ENCODE results near the gene CCDC196. TPM values are rescaled to one million over a fixed set of nuclear protein-coding genes. Genes with fewer than 3 reads are reported as not detected.

The CCDC196 gene
- total RNA-seq, 1 experiment from 2014 or later, result not detected

GRCh38 chr14:66511849-66512248 is 25.7 kb downstream of the CCDC196 start:
- no peak overlapping the region for H3K27ac ChIP-seq (ENCODE audit: low read depth, low read length)
- no peak overlapping the region for H2AFZ ChIP-seq (ENCODE audit: low read depth, low read length, poor library complexity, severe bottlenecking)
- peaks cover 34% of the 10 kb centered on the region; the same call in 1 of the 2 replicates for H4K20me1 ChIP-seq (ENCODE audit: insufficient read depth)
- no peak overlapping the region for H3K9ac ChIP-seq (ENCODE audit: low read length)
- intact Hi-C loops (cut with micrococcal nuclease), result no loop called here
- ATAC-seq, result no peak
- TF ChIP-seq CEBPB (IDR thresholded peaks at IDR 0.05; ENCODE audit: low read depth) (no peak), RAD21 (IDR thresholded peaks at IDR 0.05; ENCODE audit: low read depth) (no peak), SIN3A (IDR thresholded peaks at IDR 0.05; ENCODE audit: low read depth) (no peak)
- ChIA-PET POLR2A (no interaction called here), CTCF (no interaction called here), RAD21 (ENCODE audit: low non-redundant PET in 1 of 2, low total read pairs in 2 of 2, uncharacterized antibody in 2 of 2, unreplicated experiment in 2 of 2) (no interaction called here)
- no TSS peak for BruUV-seq (replicated peaks)
- no peaks in the 10 kb centered on the region for H3K27me3 ChIP-seq (ENCODE audit: insufficient read depth, low read length)
- no peak overlapping the region for H3K4me3 ChIP-seq (replicated peaks in 1 of 2; ENCODE audit: low read depth in 1 of 2, low read length in 2 of 2)
- H3K79me2 ChIP-seq (ENCODE audit: insufficient read depth, low read length), result peaks cover 85% of the 10 kb centered on the region
- no peaks in the 10 kb centered on the region for H3K9me3 ChIP-seq (ENCODE audit: control insufficient read depth in 1 of 2, insufficient read depth in 1 of 2, low read depth in 1 of 2, low read length in 2 of 2)
- no peak for DNase-seq (ENCODE audit: low read depth, low spot score)
- no peak overlapping the region for H3K4me2 ChIP-seq (ENCODE audit: low read length)
- H3K36me3 ChIP-seq (ENCODE audit: control insufficient read depth in 1 of 2, insufficient read depth in 2 of 2, low read length in 2 of 2), result no peaks in the 10 kb centered on the region
- peaks cover 4 to 17% of the 10 kb centered on the region in 2 experiments; a peak in 2 of 4 replicates for H3K4me1 ChIP-seq (ENCODE audit: control insufficient read depth in 1 of 2, insufficient read depth in 2 of 2, low read length in 2 of 2)
- no peaks in the 10 kb centered on the region for H3K9me2 ChIP-seq (ENCODE audit: insufficient read depth)

- Histone ChIP-seq H3K9ac (ENCODE audit: low read length) (no peak overlapping the region), H3K9me3 (ENCODE audit: control insufficient read depth in 1 of 2, insufficient read depth in 1 of 2, low read depth in 1 of 2, low read length in 2 of 2) (peaks cover 0 to 4% of the 10 kb centered on the region in 2 experiments; a peak in 1 of 4 replicates), H4K20me1 (ENCODE audit: insufficient read depth) (peaks cover 38% of the 10 kb centered on the region; the same call in 1 of the 2 replicates), H3K36me3 (ENCODE audit: control insufficient read depth in 1 of 2, insufficient read depth in 2 of 2, low read length in 2 of 2) (no peaks in the 10 kb centered on the region), H3K4me1 (ENCODE audit: control insufficient read depth in 1 of 2, insufficient read depth in 2 of 2, low read length in 2 of 2) (peaks cover 4 to 8% of the 10 kb centered on the region in 2 experiments; a peak in 2 of 4 replicates), H3K4me2 (ENCODE audit: low read length) (no peak overlapping the region), H3K79me2 (ENCODE audit: insufficient read depth, low read length) (peaks cover 96% of the 10 kb centered on the region), H3K9me2 (ENCODE audit: insufficient read depth) (no peaks in the 10 kb centered on the region), H3K4me3 (replicated peaks in 1 of 2; ENCODE audit: low read depth in 1 of 2, low read length in 2 of 2) (no peak overlapping the region), H2AFZ (ENCODE audit: low read depth, low read length, poor library complexity, severe bottlenecking) (no peak overlapping the region), H3K27me3 (ENCODE audit: insufficient read depth, low read length) (no peaks in the 10 kb centered on the region), H3K27ac (ENCODE audit: low read depth, low read length) (no peak overlapping the region)
- no TSS peak for BruUV-seq (replicated peaks)
- CTCF ChIA-PET, result no interaction called here
- POLR2A ChIA-PET, result no interaction called here
- DNase-seq (ENCODE audit: low read depth, low spot score) (no peak), ATAC-seq (no peak)
- intact Hi-C loops (cut with micrococcal nuclease), result no loop called here
- TF ChIP-seq POLR2AphosphoS5 (IDR thresholded peaks at IDR 0.05; ENCODE audit: low read depth, low read length) (no peak), POLR2A (IDR thresholded peaks at IDR 0.05; ENCODE audit: borderline replicate concordance, extremely low read depth, insufficient read depth, insufficient read length) (no peak), REST (IDR thresholded peaks at IDR 0.05; ENCODE audit: low read depth) (no peak), JUND (IDR thresholded peaks at IDR 0.05) (no peak), TCF7L2 (IDR thresholded peaks at IDR 0.05; ENCODE audit: borderline replicate concordance, extremely low read depth, insufficient read depth, insufficient read length) (no peak), SP1 (IDR thresholded peaks at IDR 0.05; ENCODE audit: low read depth) (no peak)
- RAD21 ChIA-PET (ENCODE audit: low non-redundant PET in 1 of 2, low total read pairs in 2 of 2, uncharacterized antibody in 2 of 2, unreplicated experiment in 2 of 2), result no interaction called here
Observed at GRCh38 chr14:66514213-66514612, 28.0 kb downstream of the CCDC196 start.

Data from HCT116 (cell line).